ENCODE data around the gene SFTA2. TPM values are rescaled to one million over a fixed set of nuclear protein-coding genes. Genes with fewer than 3 reads are reported as not detected.

The SFTA2 gene
- total and polyA plus RNA-seq, 2 of the 8 experiments (the other 6 are each of a cell fraction or from before 2014, with no cell fraction given) = not detected

- H2BK120ac ChIP-seq (replicated peaks; ENCODE audit: low read depth, low read length) = no peak overlapping the region
- no peak overlapping the region for H3K4me2 ChIP-seq (ENCODE audit: insufficient read depth in 1 of 2, low read depth in 2 of 2, low read length in 2 of 2)
- peaks cover 9 to 65% of the 10 kb centered on the region in 2 experiments for H3K79me2 ChIP-seq (ENCODE audit: control insufficient read depth in 1 of 2, insufficient read depth in 2 of 2, low read length in 2 of 2)
- peaks cover 26 to 54% (median 44%) of the 10 kb centered on the region in 4 experiments for H3K36me3 ChIP-seq (ENCODE audit: control insufficient read depth in 2 of 4, insufficient read depth in 4 of 4, low read length in 3 of 4)
- H4K8ac ChIP-seq (ENCODE audit: extremely low read depth, insufficient read depth, low read length) = no peak overlapping the region
- no peaks in the 10 kb centered on the region for H3K9me3 ChIP-seq (ENCODE audit: insufficient read depth in 2 of 2, low read depth in 1 of 2, low read length in 1 of 2)
- WGBS, 2 experiments (ENCODE audit: extremely low coverage in 1 of 2, insufficient coverage in 1 of 2, insufficient read length in 1 of 2, insufficient replicate concordance in 2 of 2, low coverage in 1 of 2, low lambda C conversion rate in 2 of 2, missing lambda C conversion rate in 1 of 2) = 95% methylated on average over 18 of the region's 18 CpGs; no CpG with 5 or more reads in 1 of the 2 experiments
- H3K27ac ChIP-seq (ENCODE audit: low read depth, low read length) = no peak overlapping the region
- ChIA-PET CTCF (ENCODE audit: partially characterized antibody) (interaction anchor here (0.6 to 29.0 kb wide), 8 partner anchors 10 to 194 kb away, joined by 3 to 610 read pairs (median 4); no protein-coding TSS in a partner anchor), POLR2A (ENCODE audit: partially characterized antibody) (interaction anchor here (0.6 to 19.5 kb wide), 8 partner anchors 8 to 147 kb away, joined by 3 to 452 read pairs (median 4); no protein-coding TSS in a partner anchor)
- H3K4me3 ChIP-seq (ENCODE audit: extremely low read depth in 1 of 4, insufficient read depth in 2 of 4, low read depth in 3 of 4, low read length in 4 of 4) = no peak overlapping the region
- H3K23me2 ChIP-seq (ENCODE audit: low read depth, low read length) = peaks cover 16% of the 10 kb centered on the region
- no peak overlapping the region for H3K56ac ChIP-seq (replicated peaks; ENCODE audit: insufficient read length, low read depth, low read length)
- H3K4ac ChIP-seq (replicated peaks; ENCODE audit: insufficient read length, low read depth, low read length) = no peak overlapping the region
- FAIRE-seq (no peak), DNase-seq (ENCODE audit: low read depth in 1 of 2, low spot score in 2 of 2) (no peak)
- no peak overlapping the region for H2BK12ac ChIP-seq (ENCODE audit: low read depth, low read length)
- H4K91ac ChIP-seq (replicated peaks; ENCODE audit: insufficient read length, low read length) = no peak overlapping the region
- H3K27me3 ChIP-seq (replicated peaks in 1 of 4; ENCODE audit: control insufficient read depth in 3 of 4, extremely low read depth in 1 of 4, insufficient read depth in 3 of 4, low read length in 3 of 4) = no peaks in the 10 kb centered on the region
- no peak overlapping the region for H4K5ac ChIP-seq (ENCODE audit: insufficient read length, low read depth, low read length)
- H3K79me1 ChIP-seq (ENCODE audit: low read depth, low read length) = peaks cover 21% of the 10 kb centered on the region
- no peak overlapping the region for H3K18ac ChIP-seq (ENCODE audit: extremely low read depth, low read length)
- no peak overlapping the region for H3K9ac ChIP-seq (replicated peaks in 1 of 4; ENCODE audit: extremely low read depth in 1 of 4, low read depth in 3 of 4, low read length in 3 of 4)
- H2AK5ac ChIP-seq (ENCODE audit: low read depth, low read length) = no peak overlapping the region
- no peak overlapping the region for H2BK15ac ChIP-seq (ENCODE audit: low read length)
- peaks cover 6 to 26% (median 19%) of the 10 kb centered on the region in 4 experiments for H3K4me1 ChIP-seq (replicated peaks in 1 of 4; ENCODE audit: control insufficient read depth in 3 of 4, insufficient read depth in 4 of 4, low read length in 3 of 4)
- H2BK5ac ChIP-seq (ENCODE audit: low read depth, low read length) = 0 out of 2 replicates have a peak overlapping the region, but pooled peaks have one; percentile 35
- no peak overlapping the region for H2AFZ ChIP-seq (ENCODE audit: low read length)
- H3K23ac ChIP-seq (ENCODE audit: insufficient read length) = no peak overlapping the region
- no peak overlapping the region for H3K14ac ChIP-seq (ENCODE audit: insufficient read length)
- no peak overlapping the region for H2BK20ac ChIP-seq (ENCODE audit: low read length)
- H4K20me1 ChIP-seq (replicated peaks in 1 of 2; ENCODE audit: control insufficient read depth in 1 of 2, insufficient read depth in 2 of 2, low read length in 2 of 2) = peaks cover 4 to 35% of the 10 kb centered on the region in 2 experiments
- TF ChIP-seq SIN3A (conservative IDR thresholded peaks at IDR 0.05 in 1 of 2, IDR thresholded peaks at IDR 0.05 in 1 of 2; ENCODE audit: low read depth in 1 of 2, low read length in 2 of 2) (no peak), RAD21 (IDR thresholded peaks at IDR 0.05 in 1 of 2, conservative IDR thresholded peaks at IDR 0.05 in 1 of 2; ENCODE audit: low read depth in 2 of 2, low read length in 2 of 2) (no peak), TAF1 (IDR thresholded peaks at IDR 0.05; ENCODE audit: low read depth, low read length) (no peak), BCL11A (IDR thresholded peaks at IDR 0.05; ENCODE audit: low read depth in 2 of 2, low read length in 2 of 2) (no peak), FOSL1 (IDR thresholded peaks at IDR 0.05; ENCODE audit: insufficient read depth, low read depth, low read length) (no peak), SP1 (IDR thresholded peaks at IDR 0.05; ENCODE audit: low read depth, low read length) (no peak), USF2 (IDR thresholded peaks at IDR 0.05; ENCODE audit: low read length) (no peak)
Measured at GRCh38 chr6:30888816-30889495, 43.0 kb downstream of the SFTA2 start.
